OCI-M2 (cell line): Measurements from ENCODE around the gene TESMIN.

Source experiments
- DNase-seq: peaks from one replicate; lab custom pipeline; 2025; ENCODE audit not compliant: unreplicated experiment; lab: John Stamatoyannopoulos, UW

Gene TESMIN

GRCh38 chr11:68714060-68714856 lies 37.1 kb downstream of the TESMIN start:
- no peak for DNase-seq

DNA sequence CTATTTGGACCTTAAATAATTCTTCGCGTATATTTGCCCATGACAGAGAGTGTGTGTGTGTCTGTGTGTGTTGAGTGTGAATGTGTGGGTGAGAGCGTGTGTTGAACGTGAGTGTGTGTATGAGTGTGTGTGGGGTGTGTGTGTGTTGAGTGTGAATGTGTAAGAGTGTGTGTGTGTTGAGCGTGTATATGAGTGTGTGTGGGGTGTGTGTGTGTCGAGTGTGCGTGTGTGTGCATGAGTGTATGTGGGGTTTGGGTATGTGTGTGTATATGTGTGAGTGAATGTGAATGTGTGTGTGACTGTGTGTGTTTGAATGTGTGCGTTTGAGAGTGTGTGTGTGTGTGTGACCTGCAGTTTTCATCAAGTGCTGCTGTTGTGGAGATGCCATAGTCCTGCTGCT lies 40.2 kb downstream of the TESMIN start:
- no peak for DNase-seq

DNA sequence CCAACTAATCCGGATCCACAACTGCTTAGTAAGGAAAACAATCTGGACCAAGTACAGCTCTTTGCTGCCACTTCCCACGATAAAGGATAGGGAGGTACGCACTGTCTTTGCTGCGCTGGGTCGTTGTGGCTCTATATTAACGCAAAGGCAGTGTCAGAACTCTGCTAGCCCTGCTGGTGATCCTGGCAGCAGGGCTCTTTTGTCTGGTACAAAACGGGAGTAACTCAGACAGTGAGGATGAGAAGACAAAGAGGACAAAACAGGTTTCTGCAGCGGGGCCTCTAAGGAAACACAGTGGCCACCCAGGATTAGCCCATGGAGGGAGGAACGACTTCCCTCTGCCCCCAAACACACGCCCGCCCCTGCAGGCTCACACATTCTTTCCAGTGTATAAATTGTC lies 40.9 kb downstream of the TESMIN start:
- no peak for DNase-seq

GRCh38 chr11:68709062-68709461 lies 42.3 kb downstream of the TESMIN start:
- no peak for DNase-seq

GRCh38 chr11:68707527-68707926 lies 43.8 kb downstream of the TESMIN start:
- DNase-seq, result no peak

DNA sequence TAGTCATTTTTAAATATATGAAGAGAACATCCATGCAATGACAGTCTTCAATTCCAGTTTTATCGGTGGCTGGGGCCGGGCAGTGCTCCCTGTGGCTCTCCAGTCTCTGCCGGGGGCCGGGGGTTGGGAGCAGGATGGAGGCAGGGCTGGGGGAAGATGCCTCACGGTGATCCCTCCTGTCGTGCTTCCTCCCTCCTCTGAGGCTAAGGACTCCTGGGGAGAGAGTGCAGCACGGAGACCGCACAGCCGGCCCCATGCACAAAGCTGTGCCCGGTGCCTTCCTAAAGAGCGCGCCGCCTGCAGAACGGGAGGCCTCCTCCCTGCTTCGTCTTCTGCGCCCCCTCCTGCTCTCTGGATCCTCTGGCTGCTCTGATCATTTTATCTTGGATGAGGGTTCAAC lies 46.4 kb downstream of the TESMIN start:
- DNase-seq, result no peak

- no peak for DNase-seq
Observed at GRCh38 chr11:68698993-68699392, 52.3 kb downstream of the TESMIN start.

GRCh38 chr11:68695531-68695930 lies 55.8 kb downstream of the TESMIN start:
- DNase-seq, result no peak

- DNase-seq, result no peak
Observed at GRCh38 chr11:68694431-68695297, 56.7 kb downstream of the TESMIN start.

DNA sequence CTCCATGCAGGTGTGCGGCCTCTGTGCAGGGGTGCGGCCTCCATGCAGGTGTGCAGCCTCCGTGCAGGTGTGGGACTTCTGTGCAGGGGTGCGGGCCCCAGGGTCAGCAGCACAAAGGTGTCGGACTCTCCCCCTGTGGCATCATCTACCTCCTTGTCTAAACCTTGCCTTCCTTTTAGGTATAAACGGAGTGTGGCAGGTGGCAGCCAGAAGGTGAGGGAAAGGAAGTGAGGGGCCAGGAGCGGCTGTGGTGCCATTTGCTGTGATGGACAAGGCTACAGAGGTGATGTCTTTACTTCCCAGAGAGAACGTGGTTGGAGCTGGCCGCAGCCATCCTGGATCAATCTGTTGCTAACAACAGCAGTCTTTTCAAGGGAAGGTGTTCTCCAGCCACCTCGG lies 57.8 kb downstream of the TESMIN start:
- no peak for DNase-seq

DNA sequence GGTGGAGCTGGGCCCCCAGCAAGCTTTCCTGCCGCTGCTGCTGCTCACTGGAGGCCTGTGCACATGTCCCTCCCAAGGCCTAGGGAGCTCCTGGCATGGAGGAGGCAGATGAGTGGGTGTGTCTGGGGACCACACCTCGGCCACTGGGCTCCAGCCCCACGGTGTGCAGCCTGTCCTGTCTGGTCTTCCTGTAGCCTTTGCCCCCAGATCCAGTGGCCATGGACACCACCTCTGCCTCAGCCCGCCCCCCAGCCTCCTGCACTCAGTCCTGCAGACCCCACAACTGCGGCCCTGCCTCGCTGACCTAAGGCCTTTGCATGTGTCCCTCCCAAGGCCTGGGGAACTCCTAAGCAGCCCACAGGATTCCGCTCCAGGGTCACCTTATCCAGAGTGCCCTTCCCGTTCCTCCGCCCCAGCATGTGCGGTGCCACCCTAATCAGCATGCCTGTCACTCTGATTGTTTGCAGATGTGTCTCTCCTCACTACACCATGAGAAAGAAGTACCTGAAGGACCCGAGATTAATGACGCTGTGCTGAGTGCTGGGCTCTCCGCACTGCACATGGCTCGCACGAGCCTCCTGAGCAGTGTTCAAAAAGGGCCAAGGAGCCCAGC lies 58.3 kb downstream of the TESMIN start:
- no peak for DNase-seq

DNA sequence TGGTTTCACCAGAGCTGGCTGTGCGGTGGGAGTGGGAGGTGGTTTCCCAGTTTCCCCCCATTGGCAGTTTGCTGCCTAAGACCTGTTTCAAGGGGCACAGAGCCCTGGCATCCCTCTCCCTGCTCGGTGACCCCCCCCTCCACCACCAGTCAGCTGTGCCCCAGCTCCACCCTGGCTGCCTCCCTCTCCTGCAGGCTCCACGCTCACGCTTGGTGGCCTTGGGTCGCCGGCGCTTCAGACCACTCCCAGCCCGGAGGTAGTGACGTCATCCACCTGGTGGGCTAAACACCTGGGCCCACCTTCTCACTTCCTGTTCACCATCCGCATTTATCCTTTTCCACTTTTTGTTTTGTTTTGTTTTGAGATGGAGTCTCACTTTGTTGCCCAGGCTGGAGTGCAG lies 59.2 kb downstream of the TESMIN start:
- no peak for DNase-seq

- DNase-seq, result no peak
Observed at GRCh38 chr11:68691402-68691784, 59.9 kb downstream of the TESMIN start.

GRCh38 chr11:68690671-68691401 lies 60.5 kb downstream of the TESMIN start:
- DNase-seq, result no peak

DNA sequence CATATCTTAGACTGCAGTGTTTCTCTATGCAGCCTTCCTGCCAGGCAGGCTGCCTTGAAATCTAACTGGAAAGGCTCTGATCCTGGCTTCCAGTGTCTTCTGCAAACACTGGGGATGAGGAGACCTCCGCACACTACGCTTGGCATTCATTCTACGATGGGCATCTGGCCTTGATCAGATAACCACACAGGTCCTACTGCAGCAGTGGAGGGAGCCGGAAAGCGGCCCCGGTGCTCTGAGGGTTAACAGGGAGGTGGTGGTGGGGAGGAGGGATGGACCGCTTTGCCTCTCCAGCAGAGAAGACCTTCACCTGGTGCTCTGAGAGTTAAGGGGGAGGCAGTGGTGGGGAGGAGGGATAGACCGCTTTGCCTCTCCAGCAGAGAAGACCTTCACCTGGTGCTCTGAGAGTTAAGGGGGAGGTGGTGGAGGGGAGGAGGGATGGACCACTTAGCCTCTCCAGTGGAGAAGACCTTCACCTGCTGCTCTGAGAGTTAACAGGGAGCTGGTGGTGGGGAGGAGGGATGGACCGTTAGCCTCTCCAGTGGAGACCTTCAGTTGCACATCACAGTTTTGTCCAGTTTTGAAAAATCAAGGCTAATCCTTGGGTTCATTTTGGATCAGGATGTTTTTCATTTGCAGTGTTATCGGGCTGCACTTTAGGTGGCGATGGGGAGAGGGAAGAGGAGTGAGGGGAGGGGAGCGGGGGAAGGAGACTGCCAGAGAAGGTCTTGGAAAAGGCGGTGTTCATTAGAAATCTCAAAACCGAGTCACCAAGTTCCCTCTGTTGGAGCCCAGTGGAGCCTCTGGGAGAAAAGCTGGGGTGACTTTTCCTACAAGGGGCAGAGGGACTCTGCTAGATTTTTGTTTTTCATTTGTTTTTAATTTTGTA lies 61.3 kb downstream of the TESMIN start:
- no peak for DNase-seq

GRCh38 chr11:68688881-68689280 lies 62.4 kb downstream of the TESMIN start:
- DNase-seq, result no peak

DNA sequence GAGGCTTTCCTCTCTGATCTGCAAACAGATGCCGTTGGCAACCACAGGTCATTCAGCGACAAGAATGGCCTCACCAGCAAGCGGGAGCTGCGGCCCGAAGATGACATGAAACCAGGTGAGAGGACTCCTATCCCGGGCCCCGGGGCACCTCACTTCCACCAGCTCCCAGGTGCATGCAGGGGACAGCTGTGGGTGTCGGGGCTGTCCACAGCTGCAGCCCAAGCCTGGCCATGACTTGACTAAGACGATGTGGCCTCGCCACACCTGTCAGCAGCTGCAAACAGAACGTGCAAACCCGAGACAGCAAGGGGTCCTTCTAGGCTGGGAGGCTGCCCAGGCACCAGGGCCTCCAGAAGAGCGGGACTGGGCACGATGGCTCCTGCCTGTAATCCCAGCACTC lies 63.3 kb downstream of the TESMIN start:
- no peak for DNase-seq

- DNase-seq, result no peak
Observed at GRCh38 chr11:68687311-68687710, 64.0 kb downstream of the TESMIN start.

- no peak for DNase-seq
Observed at GRCh38 chr11:68686486-68686885, 64.8 kb downstream of the TESMIN start.

DNA sequence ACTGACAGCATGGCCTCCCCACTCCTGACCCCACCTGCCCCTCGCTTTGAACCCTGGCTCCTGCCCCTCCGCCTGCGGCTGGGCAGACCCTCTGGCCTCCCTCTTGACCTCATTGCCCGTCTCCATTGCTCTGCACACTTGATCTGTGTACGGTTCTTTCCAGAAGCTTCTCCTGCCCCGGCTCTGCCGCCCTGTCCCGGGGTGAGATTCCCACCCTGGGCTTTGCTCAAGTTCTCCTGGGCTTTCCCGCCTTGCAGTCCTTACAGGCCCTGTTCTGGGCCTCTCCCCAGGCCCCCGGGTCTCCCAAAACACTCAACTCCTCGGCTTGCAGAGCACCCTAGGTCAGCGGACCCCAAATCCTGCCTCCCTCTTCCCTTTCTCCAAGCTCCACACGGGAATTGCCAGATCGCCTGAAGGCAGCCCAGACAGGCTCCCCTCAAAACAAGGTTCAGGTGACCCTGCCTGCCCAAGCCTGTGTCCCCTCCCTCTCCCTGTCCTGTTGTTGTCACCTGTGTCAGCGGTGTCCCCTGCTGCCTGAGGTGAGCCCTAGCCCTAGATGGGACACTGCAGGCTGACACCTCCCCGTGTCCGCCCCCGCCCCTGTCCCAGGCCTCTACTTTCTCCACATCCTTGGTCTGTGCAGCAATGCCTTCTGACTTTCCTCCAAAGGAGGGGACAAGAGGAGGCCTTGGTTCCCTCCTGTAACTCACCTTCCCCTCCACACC lies 65.5 kb downstream of the TESMIN start:
- DNase-seq, result no peak
